GM18909 (cell line): Measurements from ENCODE around the gene ELK3.

Source experiments
- ATAC-seq: cut with Tn5 transposase; IDR thresholded peaks from one replicate; pipeline ENCODE4 v1.9.1; 2021; ENCODE audit warnings: mild to moderate bottlenecking; ENCODE audit not compliant: unreplicated experiment, poor library complexity

The ELK3 gene

DNA sequence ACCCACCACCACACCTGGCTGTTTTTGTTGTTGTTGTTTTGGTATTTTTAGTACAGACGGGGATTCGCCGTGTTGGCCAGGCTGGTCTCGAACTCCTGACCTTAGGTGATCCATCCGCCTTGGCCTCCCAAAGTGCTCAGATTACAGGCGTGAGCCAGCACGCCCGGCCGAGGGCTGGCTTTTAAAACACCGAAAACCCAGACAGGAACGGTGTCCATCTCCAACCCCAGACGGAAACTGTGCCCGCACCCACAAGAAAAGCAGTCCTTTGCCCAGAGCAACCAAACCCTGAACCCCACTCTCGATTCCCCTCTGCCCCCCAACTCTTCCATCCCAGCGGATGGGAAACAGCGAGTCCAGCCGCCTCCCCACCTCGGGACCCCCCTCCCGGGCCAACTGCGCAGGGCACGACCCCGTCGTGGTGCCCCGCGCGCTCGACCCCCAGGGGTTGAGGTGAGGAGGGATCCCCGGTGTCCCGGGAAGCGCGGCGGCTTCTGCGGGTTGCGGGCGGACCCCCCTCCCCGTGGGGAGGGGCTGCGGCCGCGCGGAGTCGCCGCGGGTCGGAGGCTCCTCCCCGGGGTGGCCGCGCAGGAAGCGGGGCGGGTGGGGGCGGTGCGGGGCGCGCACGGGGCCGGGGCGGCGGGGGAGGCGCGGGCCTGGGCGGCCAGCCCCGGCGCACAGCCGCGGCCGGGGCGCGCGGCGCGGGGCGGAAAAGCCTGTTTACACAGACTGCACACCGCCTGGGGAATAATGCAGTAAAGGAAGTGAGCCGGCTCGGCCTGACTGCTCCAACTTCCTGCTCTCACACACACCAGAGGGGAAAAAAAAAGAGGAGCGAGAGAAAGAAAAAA lies at the start of gene ELK3:
TSS of gene ELK3 (plus strand) at position 651 of the 851 bp plus-strand sequence.
- peak; percentile 58 for ATAC-seq

- no peak for ATAC-seq
Measured at GRCh38 chr12:96146747-96147146, 47.4 kb upstream of the ELK3 start.

DNA sequence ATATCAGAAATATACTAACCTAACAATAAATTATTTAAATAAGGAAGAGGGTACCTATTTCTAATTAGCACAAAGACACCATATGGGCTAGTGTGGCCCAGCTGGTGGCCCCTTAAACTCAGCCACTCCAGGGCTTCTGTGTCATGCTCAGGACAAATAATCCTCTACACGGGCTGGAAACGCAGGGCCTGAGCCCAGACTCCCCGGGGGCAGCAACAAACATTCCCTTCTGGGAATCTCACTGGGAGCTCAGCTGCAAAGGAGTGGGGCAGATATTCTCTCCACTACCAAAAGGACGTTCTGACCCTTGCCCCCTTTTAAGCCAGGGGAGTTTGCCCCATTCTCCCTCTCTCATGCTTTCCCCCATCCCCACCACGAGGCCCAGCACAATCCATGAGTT lies 43.7 kb upstream of the ELK3 start:
- ATAC-seq: no peak

- ATAC-seq: no peak
Measured at GRCh38 chr12:96152164-96152563, 42.0 kb upstream of the ELK3 start.

DNA sequence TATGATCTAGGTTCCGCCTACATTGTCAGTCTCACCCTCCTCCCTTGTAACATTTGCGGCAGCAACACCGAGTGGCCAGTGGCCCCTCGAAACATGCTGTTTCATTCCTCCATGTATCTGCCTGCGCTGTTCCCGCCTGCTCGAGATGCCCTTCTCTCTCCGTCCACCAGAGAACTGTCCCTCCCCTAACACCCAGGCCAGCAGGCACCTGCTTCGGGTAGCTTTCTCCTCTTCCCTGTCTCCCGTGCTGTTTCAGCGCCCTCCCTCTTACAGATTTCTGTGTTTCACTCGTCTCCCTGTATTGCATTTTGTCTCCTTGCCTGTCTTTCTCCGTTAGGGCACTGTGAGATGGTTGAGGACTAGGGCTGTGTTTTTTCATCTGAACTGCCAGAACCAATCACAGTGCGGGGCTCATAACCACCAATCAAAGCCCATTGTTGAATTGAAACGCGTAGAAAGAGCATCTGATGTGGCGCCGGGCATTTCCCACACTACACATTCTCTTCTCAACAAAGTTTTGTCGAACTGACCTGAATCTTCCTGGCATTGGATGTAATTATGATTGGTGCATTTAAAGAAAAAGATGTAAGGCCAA lies 40.9 kb upstream of the ELK3 start:
- ATAC-seq: no peak

- no peak for ATAC-seq
Measured at GRCh38 chr12:96155181-96155580, 39.0 kb upstream of the ELK3 start.

DNA sequence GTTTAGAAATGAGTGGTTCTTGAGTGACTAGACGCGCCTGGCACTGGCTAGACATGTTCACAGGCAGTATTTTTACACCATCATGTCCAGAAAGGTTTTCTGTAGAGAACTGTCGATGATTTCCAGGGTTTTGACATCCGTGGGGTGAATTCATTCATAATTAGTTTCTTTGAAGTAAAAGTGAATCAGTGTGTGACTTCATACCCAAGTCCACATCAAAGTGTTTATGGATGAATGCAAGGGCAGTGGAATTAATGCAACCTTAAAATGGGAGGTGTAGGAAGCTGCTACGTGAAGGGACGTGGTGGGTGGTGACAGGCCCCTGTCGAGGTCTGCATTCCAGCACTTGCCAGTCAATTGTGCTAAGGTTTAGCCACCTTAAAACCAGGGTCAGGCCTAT lies 38.4 kb upstream of the ELK3 start:
- ATAC-seq: no peak

GRCh38 chr12:96156211-96156610 lies 38.0 kb upstream of the ELK3 start:
- no peak for ATAC-seq

GRCh38 chr12:96157427-96157826 lies 36.7 kb upstream of the ELK3 start:
- ATAC-seq: no peak

DNA sequence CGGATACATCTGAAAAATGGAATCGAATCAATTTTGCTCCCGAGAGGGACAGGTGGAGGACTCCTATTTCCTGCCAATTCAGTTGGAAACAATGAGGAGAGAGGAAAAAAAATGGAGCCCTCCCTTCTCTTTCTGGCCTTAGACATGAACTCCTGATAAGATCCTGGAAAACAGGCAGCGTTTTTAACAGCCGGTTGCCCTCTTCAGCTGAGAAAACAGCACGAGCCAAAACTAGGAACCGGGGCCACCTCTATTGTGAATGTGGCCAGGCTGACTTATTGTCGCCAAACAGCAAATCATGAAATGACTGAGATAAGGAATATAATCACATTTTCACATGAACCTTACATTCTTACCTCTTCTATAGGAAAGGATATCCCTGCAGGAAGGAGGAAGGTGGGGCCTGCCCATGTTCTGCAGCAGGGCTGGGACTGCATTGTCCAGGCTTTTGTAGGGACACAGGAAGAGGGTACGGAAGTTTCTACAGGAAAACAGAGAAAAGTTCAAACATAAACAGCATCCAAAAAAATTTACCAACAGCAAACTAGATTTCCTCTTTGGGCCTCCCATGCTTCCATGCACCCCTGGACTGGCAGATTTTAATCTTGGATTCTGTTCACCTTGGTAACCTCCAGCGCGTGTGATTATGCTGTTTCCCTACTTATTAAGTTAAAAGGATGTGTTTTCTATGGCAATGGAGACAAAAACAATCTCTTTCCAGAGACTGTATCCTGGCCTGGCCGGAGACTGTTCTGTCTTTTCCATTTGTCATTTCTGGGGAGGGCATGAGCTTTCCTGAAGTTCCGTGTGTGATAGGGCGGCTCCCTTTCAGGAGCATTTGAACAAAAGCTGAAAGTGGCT lies 29.0 kb upstream of the ELK3 start:
- ATAC-seq: no peak

DNA sequence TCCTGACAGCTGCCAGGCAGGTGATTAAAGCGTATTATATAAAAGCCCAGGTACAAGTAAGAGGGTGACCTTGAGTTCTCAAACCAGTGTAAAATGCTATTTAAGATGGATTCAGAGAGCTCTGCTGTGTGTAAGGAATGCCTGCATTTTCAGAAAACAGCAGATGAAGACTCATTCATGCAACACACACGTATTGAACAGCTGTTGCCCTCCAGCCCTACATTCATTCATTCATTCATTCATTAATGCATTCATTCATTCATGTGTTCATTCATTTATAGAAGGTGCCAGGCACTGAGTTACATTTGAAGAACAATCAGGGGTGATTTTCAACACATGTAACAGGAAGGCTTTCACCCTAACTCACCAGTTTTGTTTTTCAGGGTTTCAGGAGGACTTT lies 27.4 kb upstream of the ELK3 start:
- ATAC-seq: no peak

DNA sequence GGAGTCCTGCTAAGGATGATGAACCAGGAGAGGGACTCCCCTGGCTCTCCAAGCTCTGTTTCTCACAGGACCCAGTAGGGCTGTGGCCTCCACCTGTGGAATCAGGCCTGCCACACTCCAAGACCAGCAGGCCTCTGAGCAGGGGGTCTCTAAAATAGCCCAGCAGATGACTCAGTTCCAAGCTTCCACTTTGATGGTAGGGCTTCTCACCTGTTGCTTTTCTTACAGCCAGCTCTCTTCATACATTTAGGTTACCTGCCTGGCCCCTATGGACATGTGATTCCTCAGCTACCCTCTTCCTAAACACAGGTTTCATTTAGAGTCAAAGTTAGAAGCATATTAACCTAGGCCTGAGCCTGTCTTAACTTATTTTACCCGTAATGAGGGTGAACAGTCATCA lies 26.7 kb upstream of the ELK3 start:
- ATAC-seq: no peak

GRCh38 chr12:96170328-96170727 lies 23.8 kb upstream of the ELK3 start:
- ATAC-seq: no peak

- ATAC-seq: no peak
Measured at GRCh38 chr12:96170762-96171161, 23.4 kb upstream of the ELK3 start.

- ATAC-seq: no peak
Measured at GRCh38 chr12:96171905-96172304, 22.3 kb upstream of the ELK3 start.

DNA sequence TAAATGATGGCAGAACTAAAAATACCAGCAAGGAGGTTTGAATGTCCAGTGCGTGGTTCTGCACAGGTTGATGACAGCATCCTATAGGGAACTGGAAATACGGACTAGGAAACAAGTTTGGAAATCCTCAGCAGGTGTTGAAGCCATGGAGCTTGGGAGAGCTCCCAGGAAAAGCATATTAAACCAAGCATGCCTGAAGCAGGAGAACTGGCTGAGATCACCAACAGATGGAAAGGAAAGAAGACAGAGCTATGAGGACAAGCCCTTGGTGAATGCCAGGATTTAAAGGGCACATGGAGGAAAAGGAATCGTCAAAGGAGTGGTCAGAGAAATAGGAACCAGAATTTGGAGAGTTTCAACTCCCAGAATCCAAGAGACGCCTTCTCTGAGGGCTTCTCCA lies 21.2 kb upstream of the ELK3 start:
- no peak for ATAC-seq

GRCh38 chr12:96176575-96176974 lies 17.6 kb upstream of the ELK3 start:
- ATAC-seq: no peak

DNA sequence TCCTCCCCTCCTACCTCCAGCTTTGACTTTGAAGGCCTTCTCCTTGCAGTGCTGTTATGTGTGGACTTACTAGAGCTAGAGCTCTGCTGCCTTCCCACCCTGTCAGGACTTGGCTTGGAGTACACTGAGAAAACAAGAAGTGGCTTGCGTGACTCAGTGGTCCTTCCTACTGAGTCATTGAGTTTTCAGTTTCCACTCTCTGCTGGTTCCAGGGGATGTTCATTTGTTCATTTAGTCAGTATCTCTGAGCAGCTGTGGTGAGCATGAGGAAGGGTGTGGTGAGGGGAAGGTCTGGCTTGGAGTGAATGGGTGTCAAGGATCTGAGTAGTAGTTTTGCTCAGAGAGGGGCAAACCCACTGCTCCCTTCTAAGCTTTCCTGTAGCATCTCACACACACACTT lies 17.2 kb upstream of the ELK3 start:
- ATAC-seq: no peak

- ATAC-seq: no peak
Measured at GRCh38 chr12:96183734-96184370, 10.3 kb upstream of the ELK3 start.

DNA sequence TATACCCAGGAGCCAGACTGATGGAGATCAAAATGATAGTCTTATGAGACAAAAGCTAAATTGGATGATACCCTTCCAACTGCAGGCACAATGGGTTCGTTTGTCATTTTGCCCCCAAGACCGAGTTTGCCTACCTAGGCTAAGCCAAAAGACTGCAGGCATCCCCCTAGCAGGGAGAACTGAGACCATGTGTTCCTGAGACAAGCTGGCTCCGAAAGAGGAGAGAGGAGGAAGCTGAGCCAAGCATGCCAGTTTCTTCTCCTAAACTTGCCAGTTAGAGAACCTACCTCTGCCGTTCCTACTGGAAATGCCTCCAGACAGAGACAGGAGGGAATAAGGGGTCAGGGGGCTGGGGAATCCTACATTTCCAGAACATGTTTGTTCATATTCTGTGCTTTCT lies 8.3 kb upstream of the ELK3 start:
- no peak for ATAC-seq
